MM.1S (cell line): ENCODE results near the gene CCDC194.

Experiments used
- DNase-seq: peaks from one replicate; pipeline ENCODE4 v3.0.0-alpha.2; 2015
- H2AFZ ChIP-seq: fragments of 300-600 bp; sonication (generic); 2 replicates; pipeline ENCODE4 v1.6.0; 2016; ENCODE audit warnings: antibody characterized with exemption, low read length
- H3F3A ChIP-seq: fragments of 300-600 bp; sonication (generic); 2 replicates; pipeline ENCODE4 v1.6.1; 2016; ENCODE audit warnings: mild to moderate bottlenecking, antibody characterized with exemption, low read length, moderate library complexity, mixed read lengths; ENCODE audit not compliant: insufficient read depth
- H3K27ac ChIP-seq: fragments of 300-600 bp; sonication (generic); 2 replicates; pipeline ENCODE4 v1.5.1; 2016; ENCODE audit warnings: mild to moderate bottlenecking, low read length
- H3K27me3 ChIP-seq: fragments of 300-600 bp; sonication (generic); replicated peaks from 2 replicates; pipeline ENCODE4 v1.6.0; 2016; ENCODE audit warnings: low read length; ENCODE audit not compliant: insufficient read depth
- H3K36me3 ChIP-seq: fragments of 300-600 bp; sonication (generic); replicated peaks from 2 replicates; pipeline ENCODE4 v1.6.1; 2016; ENCODE audit warnings: mild to moderate bottlenecking, low read length, mixed read lengths; ENCODE audit not compliant: insufficient read depth
- H3K4me1 ChIP-seq: fragments of 300-600 bp; sonication (generic); 2 replicates; pipeline ENCODE4 v1.6.1; 2016; ENCODE audit warnings: low read length, mixed read lengths
- H3K4me2 ChIP-seq: fragments of 300-600 bp; sonication (generic); 2 replicates; pipeline ENCODE4 v1.6.0; 2016; ENCODE audit warnings: low read depth, low read length
- H3K4me3 ChIP-seq: fragments of 300-600 bp; sonication (generic); 2 replicates; pipeline ENCODE4 v1.5.1; 2016; ENCODE audit warnings: low read length, mixed read lengths
- H3K79me2 ChIP-seq: fragments of 300-600 bp; sonication (generic); 2 replicates; pipeline ENCODE4 v1.6.1; 2016; ENCODE audit warnings: mixed run types, low read length, mixed read lengths
- H3K9ac ChIP-seq: fragments of 300-600 bp; sonication (generic); 2 replicates; pipeline ENCODE4 v1.6.1; 2016; ENCODE audit warnings: low read length, mixed read lengths
- H3K9me2 ChIP-seq: fragments of 300-600 bp; sonication (generic); replicated peaks from 2 replicates; pipeline ENCODE4 v1.6.1; 2016; ENCODE audit warnings: mild to moderate bottlenecking, low read length, mixed read lengths; ENCODE audit not compliant: insufficient read depth
- H3K9me3 ChIP-seq: fragments of 300-600 bp; sonication (generic); replicated peaks from 2 replicates; pipeline ENCODE4 v1.6.1; 2016; ENCODE audit warnings: mild to moderate bottlenecking, low read length, mixed read lengths; ENCODE audit not compliant: insufficient read depth
- H4K20me1 ChIP-seq: fragments of 300-600 bp; sonication (generic); 2 replicates; pipeline ENCODE4 v1.6.1; 2016; ENCODE audit warnings: mild to moderate bottlenecking, low read length, moderate library complexity, mixed read lengths; ENCODE audit not compliant: insufficient read depth
- CTCF ChIP-seq: fragments of 300-600 bp; sonication (generic); IDR thresholded peaks from 2 replicates; pipeline ENCODE4 v1.5.1; 2016; ENCODE audit warnings: antibody characterized with exemption, low read length, mixed read lengths
- EZH2 ChIP-seq: fragments of 300-600 bp; sonication (generic); optimal IDR thresholded peaks from 2 replicates; pipeline ENCODE3; 2017; ENCODE audit warnings: low read depth, mild to moderate bottlenecking, antibody characterized with exemption, low read length, mixed read lengths
- EZH2phosphoT487 ChIP-seq: fragments of 300-600 bp; sonication (generic); IDR thresholded peaks from 2 replicates; pipeline ENCODE4 v1.6.1; 2018; ENCODE audit warnings: antibody characterized with exemption, low read length

CCDC194 gene

GRCh38 chr19:17429641-17430113 lies 35.7 kb upstream of the CCDC194 start:
- Histone ChIP-seq H3F3A (no peaks in the 10 kb centered on the region), H2AFZ (no peak overlapping the region), H3K79me2 (no peaks in the 10 kb centered on the region), H3K4me1 (no peaks in the 10 kb centered on the region), H4K20me1 (no peaks in the 10 kb centered on the region), H3K9me3 (no peaks in the 10 kb centered on the region), H3K4me3 (no peak overlapping the region), H3K4me2 (no peak overlapping the region), H3K36me3 (no peaks in the 10 kb centered on the region), H3K27me3 (peaks cover 24% of the 10 kb centered on the region), H3K9me2 (no peaks in the 10 kb centered on the region), H3K27ac (no peak overlapping the region), H3K9ac (no peak overlapping the region)
- no peak for DNase-seq
- no peak for TF ChIP-seq CTCF

GRCh38 chr19:17424743-17425365 lies 30.9 kb upstream of the CCDC194 start:
- H3K4me3 ChIP-seq, result no peak overlapping the region
- H4K20me1 ChIP-seq, result no peaks in the 10 kb centered on the region

GRCh38 chr19:17423429-17424208 lies 29.6 kb upstream of the CCDC194 start:
- DNase-seq, result no peak
- H3K27ac ChIP-seq, result no peak overlapping the region
- no peak overlapping the region for H2AFZ ChIP-seq
- H3K4me3 ChIP-seq, result no peak overlapping the region
- no peaks in the 10 kb centered on the region for H3K36me3 ChIP-seq
- no peak overlapping the region for H3K9ac ChIP-seq
- H3K9me3 ChIP-seq, result no peaks in the 10 kb centered on the region
- H4K20me1 ChIP-seq, result no peaks in the 10 kb centered on the region
- H3F3A ChIP-seq, result peaks cover 12% of the 10 kb centered on the region
- TF ChIP-seq EZH2 (no peak), EZH2phosphoT487 (no peak), CTCF (no peak)
- no peak overlapping the region for H3K4me2 ChIP-seq
- H3K79me2 ChIP-seq, result no peaks in the 10 kb centered on the region
- H3K9me2 ChIP-seq, result no peaks in the 10 kb centered on the region
- no peaks in the 10 kb centered on the region for H3K27me3 ChIP-seq
- H3K4me1 ChIP-seq, result peaks cover 3% of the 10 kb centered on the region; the same call in 1 of the 2 replicates

More at GRCh38 chr19:17424743-17425365, 30.9 kb upstream of the CCDC194 start:
- Histone ChIP-seq H3K9me3 (no peaks in the 10 kb centered on the region), H3K9ac (no peak overlapping the region), H3K4me1 (no peaks in the 10 kb centered on the region), H3K4me2 (no peak overlapping the region), H3K27ac (no peak overlapping the region), H2AFZ (no peak overlapping the region), H3K27me3 (peaks cover 7% of the 10 kb centered on the region), H3K79me2 (no peaks in the 10 kb centered on the region), H3K9me2 (no peaks in the 10 kb centered on the region), H3F3A (peaks cover 7% of the 10 kb centered on the region; the same call in 1 of the 2 replicates), H3K36me3 (no peaks in the 10 kb centered on the region)
- TF ChIP-seq EZH2, result no peak
- TF ChIP-seq CTCF, result peak; percentile 31
- no peak for DNase-seq
